Stimulated activated CD8-positive, alpha-beta memory T cell treated with anti-CD3 and anti-CD28 coated beads, Interleukin-4, amount 100 ng/mL, for 24 hours (primary cell): Measurements from ENCODE around the gene RCCD1.
"Not testable (repeated sequence)": the region's sequence is repeated elsewhere in the genome, so short reads cannot be mapped to it uniquely, and the experiment has no call there.

ENCODE experiments used
- DNase-seq: peaks from one replicate; pipeline ENCODE4 v3.0.0-alpha.2; 2020; ENCODE audit warnings: low read depth

The RCCD1 gene

DNA sequence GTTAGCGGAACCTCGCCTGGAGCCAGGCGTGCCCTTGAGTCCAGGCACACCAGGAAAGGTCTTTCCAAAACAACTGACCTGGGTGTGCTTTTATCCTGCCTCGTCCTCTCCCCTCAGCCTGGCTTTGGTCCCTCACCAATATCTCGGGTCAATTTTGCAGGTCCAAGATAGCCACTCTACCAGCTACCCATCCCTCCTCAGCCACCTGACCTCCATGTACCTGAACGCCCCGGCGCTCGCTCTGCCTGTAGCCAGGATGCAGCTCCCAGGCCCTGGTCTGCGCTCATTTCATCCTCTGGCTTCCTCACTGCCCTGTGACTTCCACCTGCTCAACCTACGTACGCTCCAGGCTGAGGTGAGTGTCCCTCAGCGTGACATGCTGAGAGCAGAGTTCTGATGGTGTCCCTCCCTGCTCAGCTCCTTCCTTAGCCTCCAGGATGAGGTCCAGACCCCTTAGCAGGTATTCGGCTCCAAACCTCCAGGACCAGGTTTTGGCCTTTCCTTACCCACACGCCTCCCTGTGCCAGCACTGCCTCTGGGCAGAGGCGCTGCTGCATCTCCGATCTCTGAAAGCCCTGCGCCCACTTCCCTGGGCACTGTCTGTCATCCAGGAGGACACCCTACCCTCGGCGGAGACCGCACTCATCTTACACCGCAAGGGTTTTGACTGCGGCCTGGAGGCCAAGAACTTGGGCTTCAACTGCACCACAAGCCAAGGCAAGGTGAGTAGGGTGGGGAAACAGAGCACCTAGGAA is 36.5 kb upstream of the RCCD1 start:
- DNase-seq, result no peak

DNA sequence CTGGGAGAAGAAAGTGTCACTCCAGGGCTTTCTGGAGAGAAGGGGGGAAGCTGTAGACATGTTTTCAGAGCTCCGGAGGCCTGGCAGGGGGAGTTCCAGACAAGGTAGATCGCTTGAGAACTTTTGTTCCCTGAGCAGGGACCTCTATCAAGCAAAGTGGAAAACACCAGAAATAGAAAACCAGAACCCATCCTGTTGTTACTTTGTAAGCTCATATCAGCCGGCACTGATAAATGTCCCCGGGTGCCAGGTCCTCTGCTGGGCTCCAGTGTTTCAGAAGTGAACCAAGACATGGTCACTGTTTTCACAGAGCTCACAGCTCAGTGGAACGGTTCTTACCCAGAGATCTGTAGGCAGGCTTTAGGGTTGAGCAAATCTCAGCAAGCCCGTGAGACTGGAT is 35.8 kb upstream of the RCCD1 start:
- no peak for DNase-seq

DNA sequence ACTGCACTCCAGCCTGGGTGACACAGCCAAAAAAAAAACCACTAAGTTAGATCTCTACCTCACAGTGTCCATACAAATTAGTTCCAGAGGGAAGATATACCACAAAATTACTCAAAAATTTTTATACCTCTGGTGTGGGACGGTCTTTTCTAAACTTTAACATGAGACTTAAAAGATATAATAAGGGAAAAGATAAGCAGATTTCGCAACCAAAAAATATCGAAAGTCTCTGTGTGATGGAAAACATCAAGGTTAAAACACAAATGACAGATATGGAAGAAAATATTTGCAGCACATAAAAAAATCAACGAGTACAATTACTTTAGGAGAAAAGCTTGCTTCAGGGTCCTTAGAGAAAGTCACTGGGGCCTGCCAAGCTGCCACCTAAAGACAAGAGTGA is 32.8 kb upstream of the RCCD1 start:
- no peak for DNase-seq

DNA sequence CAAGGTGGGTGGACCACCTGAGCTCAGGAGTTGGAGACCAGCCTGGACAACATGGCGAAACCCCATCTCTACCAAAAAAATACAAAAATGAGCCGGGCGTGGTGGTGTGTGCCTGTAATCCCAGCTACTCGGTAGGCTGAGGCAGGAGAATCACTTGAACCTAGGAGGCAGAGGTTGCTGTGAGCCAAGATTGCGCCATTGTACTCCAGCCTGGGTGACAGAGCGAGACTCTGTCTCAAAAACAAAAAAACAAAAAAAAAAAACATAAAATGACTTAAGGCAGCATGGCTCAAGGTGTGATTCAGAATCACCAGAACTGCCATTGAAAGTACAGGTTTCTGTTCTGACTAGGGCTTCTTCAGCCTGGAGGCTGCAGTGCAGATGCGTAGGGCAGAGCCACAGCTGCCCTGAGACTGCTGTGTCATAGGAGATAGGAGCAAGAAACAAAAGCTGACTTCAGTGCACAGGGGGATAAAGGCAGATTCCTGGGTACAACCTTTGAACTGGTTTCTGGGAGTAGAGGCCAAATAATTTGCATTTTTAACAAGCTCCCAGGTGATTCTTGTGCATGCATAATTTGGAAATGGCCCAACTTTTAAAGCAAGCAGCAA is 31.9 kb upstream of the RCCD1 start:
- not testable (repeated sequence) for DNase-seq

DNA sequence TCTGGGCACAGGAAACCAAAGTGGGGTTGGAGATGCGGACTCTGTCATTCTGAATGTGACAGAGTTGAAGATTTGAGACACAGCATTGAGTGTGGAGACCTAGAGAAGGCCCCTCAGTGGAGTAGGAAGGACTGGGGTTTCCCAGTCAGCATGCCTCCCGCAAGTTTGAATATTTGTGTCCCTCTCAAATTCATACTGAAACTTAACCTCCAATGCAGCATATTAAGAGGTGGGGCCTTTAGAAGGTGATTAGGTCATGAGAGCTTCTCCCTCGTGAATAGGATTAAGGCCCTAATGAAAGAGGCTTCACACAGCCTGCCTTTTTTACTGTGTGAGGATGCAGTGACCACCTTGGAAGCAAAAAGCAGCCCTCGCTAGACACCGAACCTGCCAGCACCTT is 30.3 kb upstream of the RCCD1 start:
- no peak for DNase-seq

DNA sequence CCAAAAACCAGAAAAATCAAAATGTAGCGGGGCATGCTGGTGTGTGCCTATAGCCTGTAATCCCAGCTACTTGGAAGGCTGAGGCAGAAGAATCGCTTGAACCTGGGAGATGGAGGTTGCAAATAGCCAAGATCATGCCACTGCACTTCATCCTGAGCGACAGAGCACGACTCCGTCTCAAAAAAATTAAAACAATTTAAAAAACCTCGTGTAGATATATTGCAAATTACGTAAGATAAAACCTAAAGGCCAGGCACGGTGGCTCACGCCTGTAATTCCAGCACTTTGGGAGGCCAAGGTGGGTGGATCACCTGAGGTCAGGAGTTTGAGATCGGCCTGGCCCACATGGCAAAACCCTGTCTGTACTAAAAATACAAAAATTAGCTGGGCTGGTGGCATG is 27.9 kb upstream of the RCCD1 start:
- not testable (repeated sequence) for DNase-seq

DNA sequence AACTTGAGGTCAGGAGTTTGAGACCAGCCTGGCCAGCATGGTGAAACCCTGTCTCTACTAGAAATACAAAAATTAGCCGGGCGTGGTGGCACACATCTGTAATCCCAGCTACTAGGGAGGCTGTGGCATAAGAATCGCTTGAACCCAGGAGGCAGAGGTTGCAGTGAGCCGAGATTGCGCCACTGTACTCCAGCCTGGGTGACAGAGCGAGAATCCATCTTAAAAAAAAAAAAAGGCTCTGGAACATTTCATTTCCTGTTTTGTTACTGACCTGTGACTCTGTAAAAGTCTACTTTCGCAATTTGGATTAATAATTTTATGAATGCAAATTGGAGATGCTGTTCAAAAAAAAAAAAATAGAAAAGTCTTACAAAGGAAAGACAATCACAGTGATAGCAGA is 26.6 kb upstream of the RCCD1 start:
- not testable (repeated sequence) for DNase-seq

DNA sequence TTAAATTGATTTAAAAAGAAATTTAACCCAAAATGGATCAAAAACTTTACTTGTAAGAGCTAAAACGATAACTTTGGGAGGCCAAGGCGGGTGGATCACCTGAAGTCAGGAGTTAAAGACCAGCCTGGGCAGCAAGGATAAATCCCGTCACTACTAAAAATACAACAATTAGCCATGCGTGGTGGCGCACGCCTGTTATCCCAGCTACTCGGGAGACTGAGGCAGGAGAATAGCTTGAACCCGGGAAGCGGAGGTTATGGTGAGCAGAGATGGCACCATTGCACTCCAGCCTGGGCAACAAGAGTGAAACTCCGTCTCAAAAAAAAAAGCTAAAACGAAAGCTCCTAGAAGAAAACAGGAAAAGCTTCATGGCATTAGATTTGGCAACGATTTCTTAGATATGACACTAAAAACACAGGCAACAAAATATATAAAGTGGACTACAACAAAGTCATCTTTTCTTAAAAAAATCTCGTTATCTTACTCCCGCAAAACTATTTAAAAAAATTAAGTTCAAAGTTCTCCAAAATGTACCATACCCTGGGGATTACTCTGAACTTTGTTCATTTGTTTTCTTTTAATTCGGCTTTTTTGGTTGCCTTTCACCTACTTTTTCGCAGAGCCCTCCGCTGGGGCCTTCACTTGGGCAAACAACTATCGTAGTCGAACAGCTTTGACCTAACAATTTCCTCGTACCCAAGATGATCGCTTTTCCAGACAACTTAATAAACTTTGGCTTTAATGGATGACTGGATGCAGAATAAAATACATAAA is 25.3 kb upstream of the RCCD1 start:
- no peak for DNase-seq

DNA sequence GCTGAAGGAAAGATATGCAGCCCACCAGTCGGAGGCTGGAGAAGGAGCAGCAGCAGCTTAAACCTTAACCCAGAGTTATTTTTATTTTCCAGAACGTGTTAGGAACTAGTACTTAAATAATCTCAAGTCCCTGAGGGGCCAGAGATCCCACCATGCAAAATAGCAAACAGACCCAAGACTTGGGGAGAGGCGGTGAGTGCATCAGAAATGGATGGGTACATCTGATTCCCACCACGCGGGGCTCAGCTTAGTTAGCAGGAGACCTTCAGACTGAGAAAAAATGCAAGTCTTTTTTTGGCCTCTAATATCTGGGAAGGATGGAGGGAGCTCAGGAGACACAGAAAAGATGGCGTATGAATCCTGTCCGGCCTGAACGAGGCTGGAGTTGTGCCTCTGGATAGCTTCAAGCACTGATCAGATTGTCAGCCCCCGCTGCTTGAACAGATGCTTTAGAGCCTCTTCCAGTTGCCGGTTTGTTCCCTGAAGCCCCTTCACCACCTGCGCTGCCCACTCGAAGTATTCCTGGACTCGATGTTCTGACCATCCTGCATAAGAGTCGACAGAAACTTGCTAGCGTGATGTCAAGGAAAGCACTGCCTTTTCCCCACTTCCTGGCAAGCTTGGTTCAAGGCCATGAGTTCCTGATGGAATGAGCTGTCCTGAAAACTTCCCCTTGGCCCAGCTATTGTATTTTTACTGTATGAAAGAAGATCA is 23.7 kb upstream of the RCCD1 start:
- no peak for DNase-seq

DNA sequence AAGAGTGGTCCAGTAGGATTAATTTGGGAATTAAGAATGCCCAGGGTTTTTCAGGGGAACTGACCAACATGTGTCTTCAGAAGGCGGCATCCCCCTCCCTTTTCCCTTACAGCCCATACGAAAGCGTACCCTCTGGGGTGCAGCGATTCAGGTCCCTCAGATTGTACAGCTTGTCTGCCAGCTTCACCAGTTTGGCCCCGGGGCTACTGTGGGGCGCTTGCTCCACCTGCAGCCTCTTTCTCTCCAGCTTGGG is 23.2 kb upstream of the RCCD1 start:
- DNase-seq, result no peak

DNA sequence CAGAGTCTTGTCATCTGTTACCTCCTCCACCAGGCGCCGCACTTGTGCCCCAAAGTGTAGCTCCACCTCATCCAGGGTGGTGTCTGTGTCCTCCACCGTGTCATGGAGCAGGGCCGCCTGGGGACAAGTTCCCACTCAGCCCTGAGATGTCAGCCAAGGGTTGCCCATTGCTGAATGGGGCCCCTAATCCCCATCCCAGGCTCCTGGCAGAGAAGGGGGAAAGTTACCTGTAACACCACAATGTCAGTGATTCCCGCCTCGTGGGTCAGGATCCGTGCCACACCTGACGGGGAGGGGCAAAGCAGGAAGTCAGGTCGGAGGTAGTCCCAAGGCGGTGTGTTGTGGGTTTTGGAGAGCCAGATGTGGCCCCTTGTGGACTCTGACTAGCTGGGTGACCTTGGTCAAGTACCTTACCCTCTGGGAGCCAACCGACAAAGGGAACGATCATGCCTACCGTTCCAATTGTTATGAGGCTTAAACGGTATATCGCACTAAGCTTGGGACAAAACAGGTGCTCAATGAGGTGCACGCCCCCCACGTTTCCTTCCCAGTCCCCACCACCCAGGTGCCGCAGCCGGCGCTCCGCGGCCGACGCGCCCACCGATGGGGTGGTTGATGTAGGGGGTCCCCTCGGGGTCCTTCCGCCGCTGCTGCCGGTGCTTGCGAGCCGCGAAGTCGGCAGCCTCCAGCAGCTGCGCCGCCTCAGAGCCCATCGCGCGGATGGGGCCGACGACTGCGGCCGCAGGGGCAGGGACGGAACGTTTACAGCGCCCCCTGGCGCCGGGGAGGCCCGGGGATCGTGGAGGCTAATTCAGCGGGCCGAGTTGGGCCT is 22.6 kb upstream of the RCCD1 start, which contains the start of gene HDDC3:
TSS of gene HDDC3 (minus strand) at position 722 of the 832 bp plus-strand sequence. CDS start at position 713, 9 bp downstream.
- peak; percentile 85 for DNase-seq

DNA sequence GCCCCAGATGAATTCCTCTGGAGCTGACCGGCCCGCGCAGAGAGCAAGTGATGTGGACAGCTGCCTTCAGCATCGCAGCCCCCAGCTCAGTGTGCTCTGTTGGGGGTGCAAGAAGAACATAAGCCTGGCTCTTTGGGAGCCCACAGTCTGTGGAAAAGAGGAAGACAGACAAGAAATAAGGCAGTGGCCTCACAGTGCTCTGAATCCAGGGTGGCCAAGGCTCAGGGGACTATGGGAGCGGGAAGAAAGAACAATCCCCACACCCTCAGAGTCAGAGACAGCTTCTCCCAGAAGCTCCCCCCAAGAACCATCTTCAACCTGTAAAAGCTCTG is 22.1 kb upstream of the RCCD1 start:
- no peak for DNase-seq

DNA sequence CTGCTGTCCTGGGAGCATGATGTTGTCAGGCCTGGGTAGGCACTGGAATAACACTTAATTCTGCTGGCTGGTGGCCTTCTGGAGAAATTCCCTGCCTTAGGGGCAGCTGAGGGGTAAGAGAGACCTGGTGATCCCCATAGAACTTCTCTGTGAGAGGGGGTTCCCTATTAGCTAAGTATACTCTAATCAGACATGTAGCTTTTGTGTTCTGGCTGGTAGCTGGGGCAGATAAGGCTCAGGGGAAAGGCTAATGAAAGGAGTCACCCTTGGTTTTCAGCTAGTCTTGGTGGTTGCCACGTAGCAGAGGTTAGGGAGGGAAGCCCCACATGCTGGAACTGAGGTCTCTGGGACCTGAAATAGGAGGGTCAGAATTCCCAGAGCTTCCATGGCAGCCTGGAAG is 21.4 kb upstream of the RCCD1 start:
- no peak for DNase-seq

DNA sequence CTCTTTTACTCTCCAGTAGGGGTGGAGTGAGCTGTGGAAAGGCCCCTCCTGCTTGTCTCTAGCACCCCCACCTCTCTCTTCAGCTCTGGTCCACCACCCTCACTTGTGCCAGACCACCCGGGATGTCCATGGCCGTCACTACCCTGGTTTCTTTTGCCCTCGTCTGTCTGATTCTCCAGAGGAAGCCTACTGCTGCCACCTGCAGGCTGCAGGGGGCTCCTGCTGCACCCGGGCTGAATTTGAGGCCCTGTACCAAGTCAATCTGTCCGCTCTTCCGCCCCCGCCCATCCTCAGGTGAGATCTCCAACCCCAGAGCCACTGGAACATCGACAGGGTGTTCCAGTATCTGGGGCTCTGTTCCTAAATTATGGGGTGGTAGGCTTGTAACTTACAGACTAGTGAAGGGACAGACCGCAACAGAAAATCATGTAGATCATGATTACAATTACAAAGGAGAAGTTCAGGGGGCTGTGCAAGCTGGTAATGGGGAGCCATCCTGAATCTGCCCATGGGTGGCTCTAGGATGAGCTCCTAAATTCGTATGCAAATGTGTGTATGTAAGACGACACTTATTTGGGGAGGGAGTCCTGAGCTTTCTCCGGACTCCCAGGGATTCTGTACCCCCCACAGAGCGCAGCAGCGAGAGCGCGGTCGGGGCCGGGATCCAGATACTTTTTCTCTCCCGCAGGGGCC is 20.3 kb upstream of the RCCD1 start:
- peak; percentile 81 for DNase-seq

DNA sequence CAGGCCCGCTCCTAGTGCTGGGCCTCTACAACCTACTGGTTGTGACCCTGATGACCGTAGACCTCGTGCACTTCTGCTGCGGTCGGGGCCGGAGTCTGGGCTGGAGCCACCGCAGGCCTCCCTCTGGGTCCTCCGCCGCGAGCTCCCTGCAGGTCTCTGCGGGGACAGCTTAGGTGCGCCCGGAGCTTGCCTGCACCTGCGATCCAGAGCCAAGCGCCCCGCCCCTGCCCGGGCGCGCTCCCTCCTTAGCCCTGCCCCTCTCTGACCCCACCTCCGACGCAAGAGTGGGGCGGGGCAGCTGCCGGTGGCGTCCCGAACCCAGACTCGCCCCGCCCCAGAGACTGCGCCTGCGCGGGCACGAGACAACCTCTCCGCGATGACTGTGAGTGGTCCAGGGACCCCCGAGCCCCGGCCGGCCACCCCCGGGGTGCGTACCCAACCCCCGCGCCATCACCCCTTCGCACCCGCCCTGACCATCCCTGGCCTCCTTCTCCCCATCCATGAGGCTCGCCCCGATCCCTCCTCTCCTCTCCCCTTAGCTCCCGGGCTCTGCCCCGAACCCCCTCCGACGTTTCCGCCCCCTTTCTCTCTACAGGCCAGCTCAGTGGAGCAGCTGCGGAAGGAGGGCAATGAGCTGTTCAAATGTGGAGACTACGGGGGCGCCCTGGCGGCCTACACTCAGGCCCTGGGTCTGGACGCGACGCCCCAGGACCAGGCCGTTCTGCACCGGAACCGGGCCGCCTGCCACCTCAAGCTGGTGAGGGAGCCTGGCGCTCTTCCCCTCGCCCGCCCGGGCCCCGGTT is 19.5 kb upstream of the RCCD1 start, which contains the start of gene UNC45A:
TSS of gene UNC45A (plus strand) at position 337 of the 803 bp plus-strand sequence. CDS start at position 377, 40 bp downstream.
- DNase-seq, result peak; percentile 93

DNA sequence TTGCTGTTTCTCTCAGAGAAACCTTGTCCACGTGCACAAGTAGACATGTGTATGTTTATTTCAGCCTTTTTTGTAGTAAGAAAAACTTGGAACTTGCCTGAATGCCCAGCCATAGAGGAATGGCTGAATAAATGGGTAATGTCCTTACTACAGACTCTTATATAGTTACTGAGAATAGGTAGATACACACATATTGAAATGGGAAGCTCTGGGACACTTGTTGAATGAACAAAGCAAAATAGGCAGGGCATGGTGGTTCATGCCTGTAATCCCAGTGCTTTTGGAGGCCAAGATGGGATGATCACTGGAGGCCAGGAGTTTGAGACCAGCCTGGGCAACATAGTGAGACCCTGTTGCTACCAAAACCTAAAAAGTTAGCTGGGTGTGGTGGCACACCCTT is 17.9 kb upstream of the RCCD1 start:
- DNase-seq, result no peak

DNA sequence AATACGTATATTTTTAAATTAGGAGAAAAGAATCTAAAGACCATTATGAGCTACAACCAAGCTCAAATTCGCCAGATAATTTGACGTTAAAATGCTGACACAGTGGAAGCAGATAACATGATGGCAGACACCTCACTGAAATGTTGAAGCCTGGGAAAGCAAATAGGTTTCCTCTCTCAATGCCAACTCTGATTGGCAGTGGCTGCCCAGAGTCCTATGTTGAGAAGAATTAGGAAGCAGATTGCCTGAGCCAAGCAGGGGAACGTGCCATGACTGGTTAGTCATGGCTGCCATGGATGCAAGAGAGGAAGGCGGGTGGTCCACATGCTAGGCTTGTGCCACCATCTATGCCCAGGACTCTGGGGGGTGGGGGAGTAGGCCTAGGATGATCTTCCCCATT is 16.4 kb upstream of the RCCD1 start:
- no peak for DNase-seq

DNA sequence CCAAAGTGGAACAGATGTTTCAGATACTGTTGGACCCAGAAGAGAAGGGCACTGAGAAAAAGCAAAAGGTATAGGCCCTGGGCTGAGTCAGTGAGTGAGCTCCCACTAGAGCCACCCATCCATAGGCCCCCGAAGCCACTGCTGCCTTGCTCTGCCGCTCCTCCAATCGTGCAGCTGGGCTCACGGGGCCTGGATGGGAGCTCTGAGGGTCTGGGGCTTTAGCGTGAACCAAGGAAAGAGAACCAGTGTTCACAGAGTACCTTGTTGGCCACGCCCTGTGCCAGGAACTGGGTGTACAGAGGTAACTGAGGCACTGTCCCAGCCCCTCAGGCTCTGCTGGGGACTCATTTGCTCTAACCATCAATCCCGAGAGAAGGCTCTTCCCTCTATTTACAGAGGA is 14.9 kb upstream of the RCCD1 start:
- no peak for DNase-seq

DNA sequence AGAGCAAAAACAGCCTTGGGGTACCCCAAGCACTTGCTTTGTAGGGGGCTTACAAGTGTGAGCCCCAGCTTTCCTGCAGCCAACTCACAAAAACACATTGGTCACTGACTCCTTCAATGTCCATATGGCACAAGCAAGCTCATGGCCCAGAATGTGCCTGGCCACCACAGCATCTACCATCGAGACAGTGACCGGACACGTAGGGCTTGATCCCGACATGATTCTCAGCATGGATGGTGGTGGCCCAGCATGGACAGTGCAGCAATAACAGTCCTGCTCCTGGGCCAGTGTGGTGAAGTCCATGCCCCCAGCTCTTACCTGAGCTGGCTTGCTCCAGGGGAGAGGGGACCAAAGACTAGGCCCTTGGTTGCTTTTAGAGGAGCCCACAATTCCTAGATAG is 13.6 kb upstream of the RCCD1 start:
- no peak for DNase-seq

DNA sequence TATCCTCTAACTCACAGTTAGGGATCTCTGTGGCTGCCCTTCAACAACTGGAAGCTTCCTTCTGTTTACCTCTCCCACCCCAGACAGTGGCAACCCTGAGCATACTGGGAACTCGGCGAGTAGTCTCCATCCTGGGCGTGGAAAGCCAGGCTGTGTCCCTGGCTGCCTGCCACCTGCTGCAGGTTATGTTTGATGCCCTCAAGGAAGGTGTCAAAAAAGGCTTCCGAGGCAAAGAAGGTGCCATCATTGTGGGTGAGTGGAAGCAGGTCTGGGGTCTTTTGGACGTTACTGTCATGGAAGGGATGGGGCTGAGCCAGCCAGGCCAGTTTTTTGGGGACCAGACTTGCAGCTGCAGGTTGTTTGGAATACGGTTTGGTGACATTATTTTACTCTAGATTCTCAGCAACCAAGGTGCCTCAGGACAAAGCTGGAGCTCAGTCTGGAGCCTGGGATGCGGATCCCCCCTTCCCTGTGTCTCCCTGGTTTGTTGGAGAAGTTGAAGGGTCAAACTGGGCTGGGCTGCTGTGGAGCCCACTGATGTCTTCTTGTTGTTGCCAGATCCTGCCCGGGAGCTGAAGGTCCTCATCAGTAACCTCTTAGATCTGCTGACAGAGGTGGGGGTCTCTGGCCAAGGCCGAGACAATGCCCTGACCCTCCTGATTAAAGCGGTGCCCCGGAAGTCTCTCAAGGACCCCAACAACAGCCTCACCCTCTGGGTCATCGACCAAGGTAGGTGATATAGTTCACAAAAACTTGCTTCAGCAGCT is 12.1 kb upstream of the RCCD1 start:
- DNase-seq, result no peak
